ENCODE measurements around the gene KXD1. TPM values are rescaled to one million over a fixed set of nuclear protein-coding genes. Genes with fewer than 3 reads are reported as not detected.

KXD1 gene
- total and polyA plus RNA-seq, 10 of the 15 experiments (the other 5 are each of a cell fraction or from before 2014, with no cell fraction given), result 27.5 to 209 (median 129) TPM

Other genes starting within 250 kb of the KXD1 start
Only the 7 nearest of the 15 such genes appear.
- gene ELL, start 35.8 kb upstream of the KXD1 start, total RNA-seq (2014; rRNA removed), result 11.7 and 13.1 TPM in 2 replicates
- gene ELL, start 35.8 kb upstream of the KXD1 start, total RNA-seq (2014; rRNA removed; fragmentation: Illumina TruSeq; extraction: Trizol), result 3.8 and 5.1 TPM in 2 replicates
- gene ELL, start 35.8 kb upstream of the KXD1 start, total RNA-seq (2021), result 19.7 and 25.0 TPM in 2 replicates
- 2.4 and 4.6 TPM in 2 replicates for gene ELL, start 35.8 kb upstream of the KXD1 start, polyA plus RNA-seq (2011; rRNA removed)
- 0.87 and 3.6 TPM in 2 replicates for gene ELL, start 35.8 kb upstream of the KXD1 start, polyA plus RNA-seq (2014; fragmentation: Illumina TruSeq; extraction: Trizol)
- under 1 TPM; 0.91 to 0.98 TPM for gene ELL, start 35.8 kb upstream of the KXD1 start, polyA plus RNA-seq (2014; fragmentation: Nextera tagmentation; extraction: Ambion mirVana)
- gene ELL, start 35.8 kb upstream of the KXD1 start, polyA plus RNA-seq (2014; rRNA removed), result 13.8 and 16.8 TPM in 2 replicates
- 10 to 100 TPM; 21.2 to 21.6 TPM for gene ELL, start 35.8 kb upstream of the KXD1 start, polyA plus RNA-seq (2016; fragmentation: Nextera tagmentation; extraction: Ambion mirVana)
- gene FKBP8, start 14.3 kb upstream of the KXD1 start, total RNA-seq (2014; rRNA removed), result 157 and 192 TPM in 2 replicates
- 59.8 and 66.4 TPM in 2 replicates for gene FKBP8, start 14.3 kb upstream of the KXD1 start, total RNA-seq (2014; rRNA removed; fragmentation: Illumina TruSeq; extraction: Trizol)
- 204 and 205 TPM in 2 replicates for gene FKBP8, start 14.3 kb upstream of the KXD1 start, total RNA-seq (2021)
- 62.3 and 116 TPM in 2 replicates for gene FKBP8, start 14.3 kb upstream of the KXD1 start, polyA plus RNA-seq (2011; rRNA removed)
- gene FKBP8, start 14.3 kb upstream of the KXD1 start, polyA plus RNA-seq (2014; fragmentation: Illumina TruSeq; extraction: Trizol), result 4.2 and 39.7 TPM in 2 replicates
- gene FKBP8, start 14.3 kb upstream of the KXD1 start, polyA plus RNA-seq (2014; fragmentation: Nextera tagmentation; extraction: Ambion mirVana), result 1 to 10 TPM in 1 of 2 experiments, under 1 TPM in 1; 0.13 to 1.1 TPM
- gene FKBP8, start 14.3 kb upstream of the KXD1 start, polyA plus RNA-seq (2014; rRNA removed), result 143 and 172 TPM in 2 replicates
- gene FKBP8, start 14.3 kb upstream of the KXD1 start, polyA plus RNA-seq (2016; fragmentation: Nextera tagmentation; extraction: Ambion mirVana), result 100 to 1,000 TPM in 1 of 2 experiments, 10 to 100 TPM in 1; 90.1 to 101 TPM
- gene UBA52, start 14.0 kb downstream of the KXD1 start, total RNA-seq (2014; rRNA removed), result 1,493 and 1,661 TPM in 2 replicates
- gene UBA52, start 14.0 kb downstream of the KXD1 start, total RNA-seq (2014; rRNA removed; fragmentation: Illumina TruSeq; extraction: Trizol), result 1,429 and 1,442 TPM in 2 replicates
- gene UBA52, start 14.0 kb downstream of the KXD1 start, total RNA-seq (2021), result 1,629 and 1,678 TPM in 2 replicates
- 910 and 1,613 TPM in 2 replicates for gene UBA52, start 14.0 kb downstream of the KXD1 start, polyA plus RNA-seq (2011; rRNA removed)
- 2,280 and 2,392 TPM in 2 replicates for gene UBA52, start 14.0 kb downstream of the KXD1 start, polyA plus RNA-seq (2014; fragmentation: Illumina TruSeq; extraction: Trizol)
- gene UBA52, start 14.0 kb downstream of the KXD1 start, polyA plus RNA-seq (2014; fragmentation: Nextera tagmentation; extraction: Ambion mirVana), result 1,000 to 10,000 TPM; 2,192 to 2,288 TPM
- gene UBA52, start 14.0 kb downstream of the KXD1 start, polyA plus RNA-seq (2014; rRNA removed), result 2,186 and 2,597 TPM in 2 replicates
- gene UBA52, start 14.0 kb downstream of the KXD1 start, polyA plus RNA-seq (2016; fragmentation: Nextera tagmentation; extraction: Ambion mirVana), result 1,000 to 10,000 TPM; 1,131 to 1,180 TPM
- 49.7 and 57.8 TPM in 2 replicates for gene REX1BD, start 30.9 kb downstream of the KXD1 start, total RNA-seq (2014; rRNA removed)
- gene REX1BD, start 30.9 kb downstream of the KXD1 start, total RNA-seq (2014; rRNA removed; fragmentation: Illumina TruSeq; extraction: Trizol), result 6.4 and 7.1 TPM in 2 replicates
- 58.2 and 62.7 TPM in 2 replicates for gene REX1BD, start 30.9 kb downstream of the KXD1 start, total RNA-seq (2021)
- 7.8 and 12.1 TPM in 2 replicates for gene REX1BD, start 30.9 kb downstream of the KXD1 start, polyA plus RNA-seq (2011; rRNA removed)
- gene REX1BD, start 30.9 kb downstream of the KXD1 start, polyA plus RNA-seq (2014; fragmentation: Illumina TruSeq; extraction: Trizol), result 1.8 and 3.1 TPM in 2 replicates
- 1 to 10 TPM; 1.1 to 3.3 TPM for gene REX1BD, start 30.9 kb downstream of the KXD1 start, polyA plus RNA-seq (2014; fragmentation: Nextera tagmentation; extraction: Ambion mirVana)
- gene REX1BD, start 30.9 kb downstream of the KXD1 start, polyA plus RNA-seq (2014; rRNA removed), result 64.4 and 84.2 TPM in 2 replicates
- gene REX1BD, start 30.9 kb downstream of the KXD1 start, polyA plus RNA-seq (2016; fragmentation: Nextera tagmentation; extraction: Ambion mirVana), result 100 to 1,000 TPM in 1 of 2 experiments, 10 to 100 TPM in 1; 88.9 to 101 TPM
- gene CRLF1, start 48.9 kb downstream of the KXD1 start, total RNA-seq (2014; rRNA removed), result not detected in 2 replicates
- gene CRLF1, start 48.9 kb downstream of the KXD1 start, total RNA-seq (2014; rRNA removed; fragmentation: Illumina TruSeq; extraction: Trizol), result not detected in 2 replicates
- 0.33 and 0.43 TPM in 2 replicates for gene CRLF1, start 48.9 kb downstream of the KXD1 start, total RNA-seq (2021)
- not detected in 2 replicates for gene CRLF1, start 48.9 kb downstream of the KXD1 start, polyA plus RNA-seq (2011; rRNA removed)
- not detected in 2 replicates for gene CRLF1, start 48.9 kb downstream of the KXD1 start, polyA plus RNA-seq (2014; fragmentation: Illumina TruSeq; extraction: Trizol)
- gene CRLF1, start 48.9 kb downstream of the KXD1 start, polyA plus RNA-seq (2014; fragmentation: Nextera tagmentation; extraction: Ambion mirVana), result under 1 TPM; 0.35 to 0.76 TPM
- gene CRLF1, start 48.9 kb downstream of the KXD1 start, polyA plus RNA-seq (2014; rRNA removed), result 0.10 TPM in 1 of 2 replicates, not detected in the other
- 1 to 10 TPM in 1 of 2 experiments, under 1 TPM in 1; 0.63 to 1.2 TPM for gene CRLF1, start 48.9 kb downstream of the KXD1 start, polyA plus RNA-seq (2016; fragmentation: Nextera tagmentation; extraction: Ambion mirVana)
- 0.06 TPM in 1 of 2 replicates, not detected in the other for gene TMEM59L, start 55.0 kb downstream of the KXD1 start, total RNA-seq (2014; rRNA removed)
- gene TMEM59L, start 55.0 kb downstream of the KXD1 start, total RNA-seq (2014; rRNA removed; fragmentation: Illumina TruSeq; extraction: Trizol), result not detected in 2 replicates
- gene TMEM59L, start 55.0 kb downstream of the KXD1 start, total RNA-seq (2021), result not detected in 2 replicates
- gene TMEM59L, start 55.0 kb downstream of the KXD1 start, polyA plus RNA-seq (2011; rRNA removed), result not detected in 2 replicates
- not detected in 2 replicates for gene TMEM59L, start 55.0 kb downstream of the KXD1 start, polyA plus RNA-seq (2014; fragmentation: Illumina TruSeq; extraction: Trizol)
- not detected for gene TMEM59L, start 55.0 kb downstream of the KXD1 start, polyA plus RNA-seq (2014; fragmentation: Nextera tagmentation; extraction: Ambion mirVana)
- not detected in 2 replicates for gene TMEM59L, start 55.0 kb downstream of the KXD1 start, polyA plus RNA-seq (2014; rRNA removed)
- not detected for gene TMEM59L, start 55.0 kb downstream of the KXD1 start, polyA plus RNA-seq (2016; fragmentation: Nextera tagmentation; extraction: Ambion mirVana)
- 3.6 and 5.6 TPM in 2 replicates for gene KLHL26, start 79.2 kb downstream of the KXD1 start, total RNA-seq (2014; rRNA removed)
- 0.98 and 1.5 TPM in 2 replicates for gene KLHL26, start 79.2 kb downstream of the KXD1 start, total RNA-seq (2014; rRNA removed; fragmentation: Illumina TruSeq; extraction: Trizol)
- 12.9 and 14.6 TPM in 2 replicates for gene KLHL26, start 79.2 kb downstream of the KXD1 start, total RNA-seq (2021)
- gene KLHL26, start 79.2 kb downstream of the KXD1 start, polyA plus RNA-seq (2011; rRNA removed), result 1.0 and 1.2 TPM in 2 replicates
- gene KLHL26, start 79.2 kb downstream of the KXD1 start, polyA plus RNA-seq (2014; fragmentation: Illumina TruSeq; extraction: Trizol), result 0.74 and 1.9 TPM in 2 replicates
- under 1 TPM; 0.18 to 0.35 TPM for gene KLHL26, start 79.2 kb downstream of the KXD1 start, polyA plus RNA-seq (2014; fragmentation: Nextera tagmentation; extraction: Ambion mirVana)
- gene KLHL26, start 79.2 kb downstream of the KXD1 start, polyA plus RNA-seq (2014; rRNA removed), result 3.9 and 5.1 TPM in 2 replicates
- gene KLHL26, start 79.2 kb downstream of the KXD1 start, polyA plus RNA-seq (2016; fragmentation: Nextera tagmentation; extraction: Ambion mirVana), result 1 to 10 TPM; 8.0 to 8.1 TPM